GM21723 (cell line): ENCODE measurements around the gene KLHL11.
"Not testable (repeated sequence)": the region's sequence is repeated elsewhere in the genome, so short reads cannot be mapped to it uniquely, and the experiment has no call there.

ENCODE experiments used
- ATAC-seq: cut with Tn5 transposase; IDR thresholded peaks from one replicate; pipeline ENCODE4 v1.9.1; 2021; ENCODE audit warnings: mild to moderate bottlenecking, moderate library complexity; ENCODE audit not compliant: unreplicated experiment

The KLHL11 gene

DNA sequence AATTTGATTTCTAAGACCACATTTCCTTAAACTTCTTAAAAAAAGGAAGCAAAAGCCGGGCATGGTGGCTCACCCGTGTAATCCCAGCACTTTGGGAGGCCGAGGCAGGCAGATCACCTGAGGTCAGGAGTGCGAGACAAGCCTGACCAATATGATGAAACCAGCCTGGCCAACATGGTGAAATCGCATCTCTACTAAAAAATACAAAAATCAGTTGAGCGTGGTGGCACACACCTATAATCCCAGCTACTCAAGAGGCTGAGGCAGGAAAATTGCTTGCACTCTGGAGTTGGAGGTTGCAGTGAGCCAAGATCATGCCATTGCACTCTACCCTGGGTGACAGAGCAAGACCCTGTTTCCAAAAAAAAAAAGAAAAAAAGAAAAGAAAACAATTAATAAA, 24.4 kb downstream of the KLHL11 start:
- not testable (repeated sequence) for ATAC-seq

DNA sequence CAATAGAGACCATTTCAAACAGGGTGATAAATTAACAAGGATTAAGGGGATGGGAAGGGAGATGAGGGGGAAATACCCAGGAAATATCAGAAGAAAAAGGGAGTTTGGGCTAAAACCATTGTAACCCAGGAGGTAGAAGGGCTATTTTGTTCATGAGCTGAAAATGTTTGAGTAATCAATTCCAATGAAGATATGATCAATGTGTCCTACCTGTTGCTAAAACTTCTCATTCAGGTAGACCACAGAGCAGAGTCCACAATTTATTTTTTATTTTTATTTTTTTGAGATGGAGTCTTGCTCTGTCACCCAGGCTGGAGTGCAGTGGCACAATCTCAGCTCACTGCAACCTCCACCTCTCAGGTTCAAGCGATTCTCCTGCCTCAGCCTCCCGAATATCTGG, 25.8 kb downstream of the KLHL11 start:
- not testable (repeated sequence) for ATAC-seq

DNA sequence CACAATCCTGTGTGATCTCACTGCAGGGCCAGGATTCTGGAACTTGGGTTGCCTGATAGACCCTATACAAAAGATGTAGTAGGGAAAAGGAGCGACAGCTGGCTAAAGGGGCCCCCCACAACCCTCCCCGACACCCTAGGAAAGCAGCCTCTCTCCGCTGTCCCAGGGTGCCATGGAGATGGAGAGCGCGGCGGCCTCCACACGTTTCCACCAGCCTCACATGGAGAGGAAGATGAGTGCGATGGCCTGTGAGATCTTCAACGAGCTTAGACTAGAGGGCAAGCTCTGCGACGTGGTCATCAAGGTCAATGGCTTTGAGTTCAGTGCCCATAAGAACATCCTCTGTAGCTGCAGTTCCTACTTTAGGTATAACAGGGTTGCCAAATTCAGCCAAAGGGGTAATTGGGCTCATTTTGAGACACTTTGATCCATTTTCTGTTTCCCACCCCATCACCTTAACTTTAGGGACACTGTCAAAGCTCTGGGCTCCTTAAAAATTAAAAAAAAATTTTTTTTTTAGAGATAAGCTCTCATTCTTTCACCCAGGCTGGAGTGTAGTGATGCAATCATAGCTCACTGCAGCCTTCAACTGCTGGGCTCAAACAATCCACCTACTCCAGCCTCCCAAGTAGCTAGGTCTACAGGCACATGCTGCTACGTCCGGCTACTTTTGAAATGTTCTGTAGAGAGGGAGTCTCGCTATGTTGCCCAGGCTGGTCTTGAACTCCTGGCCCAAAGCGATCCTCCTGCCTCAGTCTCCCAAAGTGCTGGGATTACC, 27.3 kb downstream of the KLHL11 start, which contains the start of gene KLHL10:
Gene KLHL10, plus strand, starts transcription at position 65 of the 778 bp plus-strand sequence. Its CDS starts 108 bp downstream, at position 173.
- no peak for ATAC-seq

DNA sequence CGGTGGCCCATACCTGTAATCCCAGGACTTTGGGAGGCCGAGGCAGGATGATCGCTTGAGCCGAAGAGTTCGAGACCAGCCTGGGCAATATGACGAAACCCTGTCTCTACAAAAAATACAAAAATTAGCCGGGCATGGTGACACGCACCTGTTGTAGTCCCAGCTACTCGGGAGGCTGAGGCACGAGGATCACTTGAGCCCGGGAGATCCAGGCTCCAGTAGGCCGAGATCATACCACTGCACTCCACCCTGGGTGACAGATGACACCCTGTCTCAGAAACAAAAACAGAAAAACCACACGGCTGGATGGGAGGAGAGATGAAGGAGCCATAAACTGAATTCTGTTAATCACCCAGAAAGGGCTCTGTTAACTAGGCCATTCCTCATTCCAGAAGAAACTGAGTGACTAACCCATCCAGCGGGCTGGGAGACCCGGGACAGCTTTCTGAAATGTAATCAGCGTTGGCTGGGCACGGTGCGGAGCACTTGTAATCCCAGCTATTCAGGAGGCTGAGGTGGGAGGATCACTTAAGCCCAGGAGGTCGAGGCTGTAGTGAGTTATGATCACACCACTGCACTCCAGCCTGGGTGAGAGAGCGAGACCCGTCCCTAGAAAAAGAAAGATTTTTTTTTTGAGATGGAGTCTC, 28.6 kb downstream of the KLHL11 start:
- ATAC-seq: no peak

DNA sequence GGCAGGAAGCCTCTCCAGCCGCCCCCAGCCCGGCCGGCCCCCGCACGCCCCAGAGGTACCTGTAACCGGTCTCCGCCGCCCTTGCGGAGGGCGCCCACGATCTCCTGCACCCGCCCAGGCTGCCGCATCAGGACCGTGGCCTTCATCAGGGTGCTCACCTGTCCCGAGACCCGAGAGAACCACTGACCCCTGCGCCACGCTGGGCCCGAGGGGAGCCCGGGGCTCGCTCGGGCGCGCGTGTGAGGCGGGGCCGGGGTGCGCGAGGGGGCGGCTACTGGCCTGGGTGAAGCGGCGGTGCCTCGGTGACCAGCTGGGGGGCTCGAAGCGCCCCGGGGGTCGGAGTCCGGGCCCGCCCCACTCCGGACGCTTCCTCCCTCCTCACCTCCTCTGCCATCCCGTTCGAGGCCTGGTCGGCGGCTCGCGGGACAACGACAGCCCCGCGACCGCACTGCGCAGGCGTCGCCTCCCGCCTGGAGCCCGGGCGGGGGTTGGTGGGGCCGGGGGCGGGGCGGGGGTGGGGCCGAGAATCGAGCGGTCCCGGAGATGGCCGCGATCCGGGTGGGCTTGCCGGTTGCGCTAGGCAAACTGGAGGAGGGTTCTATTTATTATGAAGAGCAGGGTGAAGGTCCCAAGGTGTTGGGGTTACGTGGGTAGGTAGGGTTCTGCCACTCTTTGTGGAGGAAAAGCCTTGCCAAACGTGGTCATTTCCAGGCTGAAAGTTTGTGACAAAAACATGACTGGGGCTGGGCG, 29.2 kb downstream of the KLHL11 start, which contains the start of gene NT5C3B:
Gene NT5C3B, minus strand, starts transcription at position 433 of the 750 bp plus-strand sequence. Its CDS starts 39 bp downstream, at position 394.
- ATAC-seq: peak; percentile 62

DNA sequence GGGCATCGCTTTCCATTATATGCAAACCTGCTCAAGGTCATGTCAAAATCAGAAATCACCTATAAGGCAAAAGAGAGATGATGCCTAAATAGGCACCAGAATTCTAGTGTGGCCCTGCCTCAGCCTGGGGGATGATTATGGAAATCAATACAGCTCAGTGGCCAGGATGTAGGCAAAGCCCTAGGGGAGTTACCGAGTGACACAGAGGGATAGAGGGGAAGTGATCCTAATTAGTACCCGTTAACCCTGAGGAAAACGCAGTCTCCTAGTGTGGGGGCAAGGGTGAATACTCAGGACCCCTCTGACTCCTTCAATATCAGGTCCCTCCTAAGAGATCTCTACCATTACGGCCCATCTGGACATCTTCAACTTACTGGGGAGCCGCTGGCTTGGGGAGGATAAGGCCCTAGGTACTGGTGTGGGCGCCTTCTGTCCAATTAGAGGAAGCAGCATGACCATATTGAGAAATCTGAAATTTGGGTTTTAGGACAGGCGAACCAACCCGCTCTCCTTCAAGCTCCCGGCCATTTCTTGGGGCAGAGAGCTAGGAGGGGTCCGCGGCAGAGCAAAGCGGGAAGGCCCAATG, 29.9 kb downstream of the KLHL11 start:
- ATAC-seq: peak; percentile 41

DNA sequence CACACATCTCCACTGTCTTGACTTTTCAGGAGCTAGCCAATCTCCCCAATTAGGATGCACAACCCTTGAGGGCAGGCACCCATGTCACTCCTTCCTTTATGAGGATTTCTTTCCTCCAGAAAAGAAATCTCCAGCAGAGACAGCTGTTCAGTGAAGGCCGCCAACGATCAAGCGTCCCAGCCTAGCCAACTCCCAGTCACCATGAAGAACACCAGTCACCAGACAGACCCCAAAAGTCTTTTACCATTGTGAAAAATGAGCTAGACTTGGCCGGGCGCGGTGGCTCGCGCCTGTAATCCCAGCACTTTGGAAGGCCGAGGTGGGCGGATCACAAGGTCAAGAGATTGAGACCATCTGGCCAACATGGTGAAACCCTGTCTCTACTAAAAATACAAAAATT, 35.3 kb downstream of the KLHL11 start:
- ATAC-seq: not testable (repeated sequence)

DNA sequence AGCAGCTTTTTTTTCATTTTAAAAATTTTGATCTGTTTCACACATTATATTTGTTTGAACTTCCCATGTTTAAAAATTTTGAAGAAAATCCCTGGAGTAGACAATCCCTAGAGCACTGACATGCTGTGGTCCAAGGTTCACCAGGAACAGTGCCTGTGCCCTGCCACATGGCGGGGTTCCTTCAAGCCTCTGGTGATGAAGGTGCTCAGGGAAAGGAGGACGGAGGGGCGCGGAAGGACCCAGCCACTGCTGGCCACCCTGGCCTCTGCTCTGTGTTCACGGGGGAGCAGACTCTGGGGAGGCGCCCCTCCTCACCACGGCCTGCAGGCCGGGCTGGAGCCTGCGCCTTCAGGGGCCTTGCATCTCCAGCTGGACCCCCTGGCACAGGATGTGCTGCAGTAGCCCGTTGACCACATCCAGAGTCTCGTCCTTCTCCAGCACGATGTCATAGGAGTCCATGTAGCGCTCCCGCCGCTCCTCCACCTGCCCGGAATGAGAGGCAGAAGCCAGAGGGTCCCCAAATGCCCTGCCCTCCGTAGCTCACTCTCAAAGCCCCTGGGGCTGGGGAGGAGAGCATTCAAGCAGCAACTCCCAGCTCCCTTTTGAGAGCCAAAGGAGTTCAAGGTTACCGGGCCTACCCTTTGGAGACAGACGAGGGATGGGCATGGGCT, 39.9 kb downstream of the KLHL11 start:
- no peak for ATAC-seq

DNA sequence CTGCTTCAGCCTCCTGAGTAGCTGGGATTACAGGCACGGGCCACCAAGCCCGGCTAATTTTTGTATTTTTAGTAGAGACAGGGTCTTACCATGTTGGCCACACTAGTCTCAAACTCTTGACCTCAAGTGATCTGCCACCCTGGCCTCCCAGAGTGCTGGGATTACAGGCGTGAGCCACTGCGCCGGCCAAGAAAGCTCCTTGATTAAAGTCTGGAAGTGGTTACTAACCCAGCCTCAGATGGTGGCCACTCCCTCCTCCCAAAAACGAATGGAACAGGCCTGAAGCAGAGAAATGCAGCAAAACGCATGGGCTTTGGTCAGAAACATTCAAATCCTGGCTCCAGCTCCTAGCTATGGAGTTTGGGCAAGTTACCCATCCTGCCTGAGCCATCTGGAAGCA, 41.1 kb downstream of the KLHL11 start:
- ATAC-seq: no peak

DNA sequence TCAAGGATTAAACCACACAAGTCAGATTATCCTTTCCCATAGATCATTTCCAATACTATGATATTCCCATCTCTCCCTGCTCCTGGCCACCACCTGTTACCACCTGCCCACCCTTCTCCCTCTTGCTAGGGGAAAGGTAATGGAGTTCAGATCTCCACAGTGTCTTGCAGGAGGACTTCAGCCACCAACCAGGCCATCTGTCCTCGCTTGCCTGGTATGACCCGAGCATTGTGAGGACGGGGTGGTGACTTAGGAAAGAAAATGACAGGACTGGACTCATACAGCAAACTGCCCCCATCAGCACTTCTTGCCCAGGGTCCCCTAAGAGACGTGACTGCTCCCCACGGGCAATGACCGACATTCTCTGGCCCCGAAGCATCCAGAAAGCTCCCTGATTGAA, 41.6 kb downstream of the KLHL11 start:
- ATAC-seq: no peak

DNA sequence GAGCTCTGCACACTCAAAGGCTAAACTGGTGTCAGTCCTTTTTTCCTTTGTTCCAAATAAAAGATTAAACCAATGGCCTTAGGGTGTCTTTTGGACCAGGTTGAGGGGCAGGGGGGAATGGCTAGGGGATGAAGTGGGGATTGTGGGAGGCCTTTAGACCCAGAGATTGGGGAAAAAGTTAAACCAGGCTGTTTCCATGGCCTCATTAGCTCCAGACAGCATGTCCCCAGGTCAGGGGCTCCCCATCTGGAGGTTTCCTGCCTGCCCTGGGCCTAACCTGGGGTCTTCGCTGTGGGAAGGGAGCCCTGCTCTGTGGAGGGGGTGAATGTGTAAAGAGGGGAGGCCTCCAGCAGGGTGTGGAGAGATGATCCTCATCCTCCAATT, 42.1 kb downstream of the KLHL11 start:
- ATAC-seq: no peak

DNA sequence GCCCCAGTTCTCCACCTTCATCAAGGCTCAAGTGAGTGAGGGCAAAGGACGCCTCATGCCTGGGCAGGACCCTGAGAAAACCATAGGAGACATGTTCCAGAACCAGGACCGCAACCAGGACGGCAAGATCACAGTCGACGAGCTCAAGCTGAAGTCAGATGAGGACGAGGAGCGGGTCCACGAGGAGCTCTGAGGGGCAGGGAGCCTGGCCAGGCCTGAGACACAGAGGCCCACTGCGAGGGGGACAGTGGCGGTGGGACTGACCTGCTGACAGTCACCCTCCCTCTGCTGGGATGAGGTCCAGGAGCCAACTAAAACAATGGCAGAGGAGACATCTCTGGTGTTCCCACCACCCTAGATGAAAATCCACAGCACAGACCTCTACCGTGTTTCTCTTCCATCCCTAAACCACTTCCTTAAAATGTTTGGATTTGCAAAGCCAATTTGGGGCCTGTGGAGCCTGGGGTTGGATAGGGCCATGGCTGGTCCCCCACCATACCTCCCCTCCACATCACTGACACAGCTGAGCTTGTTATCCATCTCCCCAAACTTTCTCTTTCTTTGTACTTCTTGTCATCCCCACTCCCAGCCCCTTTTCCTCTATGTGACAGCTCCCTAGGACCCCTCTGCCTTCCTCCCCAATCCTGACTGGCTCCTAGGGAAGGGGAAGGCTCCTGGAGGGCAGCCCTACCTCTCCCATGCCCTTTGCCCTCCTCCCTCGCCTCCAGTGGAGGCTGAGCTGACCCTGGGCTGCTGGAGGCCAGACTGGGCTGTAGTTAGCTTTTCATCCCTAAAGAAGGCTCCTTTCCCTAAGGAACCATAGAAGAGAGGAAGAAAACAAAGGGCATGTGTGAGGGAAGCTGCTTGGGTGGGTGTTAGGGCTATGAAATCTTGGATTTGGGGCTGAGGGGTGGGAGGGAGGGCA, 42.7 kb downstream of the KLHL11 start:
- ATAC-seq: no peak

DNA sequence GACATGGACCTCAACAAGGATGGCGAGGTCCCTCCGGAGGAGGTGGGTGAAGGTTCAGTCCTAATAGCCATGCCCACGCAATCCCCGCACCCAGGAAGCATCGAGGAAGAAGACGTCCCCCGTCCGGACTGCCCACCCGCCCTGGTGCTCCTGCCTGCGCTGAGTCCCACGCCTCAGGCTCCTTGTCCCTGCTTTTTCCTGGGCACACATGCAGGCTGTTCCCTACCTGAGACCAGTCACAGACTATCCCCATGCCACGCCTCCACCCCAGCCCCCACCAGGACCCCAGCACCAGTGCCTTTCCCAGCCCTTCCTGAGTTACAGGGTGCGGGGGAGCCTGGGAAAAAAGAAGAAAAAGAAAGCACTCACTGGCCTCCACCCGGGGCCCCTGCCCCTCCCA, 43.4 kb downstream of the KLHL11 start:
- ATAC-seq: no peak

DNA sequence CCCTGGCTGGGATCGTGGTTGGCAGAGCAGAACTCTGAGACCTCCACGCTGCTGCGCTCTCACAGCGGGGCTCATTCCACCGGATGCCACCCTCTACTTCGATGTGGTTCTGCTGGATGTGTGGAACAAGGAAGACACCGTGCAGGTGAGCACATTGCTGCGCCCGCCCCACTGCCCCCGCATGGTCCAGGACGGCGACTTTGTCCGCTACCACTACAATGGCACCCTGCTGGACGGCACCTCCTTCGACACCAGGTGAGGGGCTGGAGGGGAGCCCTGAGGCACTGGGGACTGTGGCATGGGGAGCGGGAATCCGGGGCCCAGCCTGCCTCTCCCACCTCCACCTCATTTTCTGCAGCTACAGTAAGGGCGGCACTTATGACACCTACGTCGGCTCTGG, 47.2 kb downstream of the KLHL11 start:
- ATAC-seq: no peak

DNA sequence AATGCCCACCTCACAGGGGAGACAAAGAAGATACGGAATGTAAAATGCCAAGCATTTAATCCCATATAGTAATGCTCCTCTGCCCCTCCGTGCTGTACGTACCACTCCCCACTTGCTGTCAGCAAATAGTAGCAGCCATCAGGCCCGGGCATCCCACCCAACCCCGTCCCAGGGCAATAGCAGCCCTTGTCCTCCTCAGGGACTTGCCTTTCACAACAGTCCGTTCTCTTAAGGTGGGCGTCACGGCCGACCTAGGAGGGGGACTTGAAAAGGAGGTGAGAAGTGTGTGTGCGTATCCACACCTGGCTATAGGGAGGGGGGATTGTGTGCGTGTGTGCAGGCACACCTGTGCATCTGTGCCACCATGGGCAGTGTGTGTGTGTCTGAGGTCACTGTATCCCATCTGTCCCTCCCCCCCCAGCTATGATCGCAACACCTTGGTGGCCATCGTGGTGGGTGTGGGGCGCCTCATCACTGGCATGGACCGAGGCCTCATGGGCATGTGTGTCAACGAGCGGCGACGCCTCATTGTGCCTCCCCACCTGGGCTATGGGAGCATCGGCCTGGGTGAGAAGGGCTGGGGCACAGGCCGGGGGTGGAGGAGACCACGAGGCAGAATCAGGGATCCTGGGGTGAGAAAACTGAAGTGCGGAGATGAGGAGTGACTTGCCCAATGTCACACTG, 48.4 kb downstream of the KLHL11 start:
- ATAC-seq: no peak

DNA sequence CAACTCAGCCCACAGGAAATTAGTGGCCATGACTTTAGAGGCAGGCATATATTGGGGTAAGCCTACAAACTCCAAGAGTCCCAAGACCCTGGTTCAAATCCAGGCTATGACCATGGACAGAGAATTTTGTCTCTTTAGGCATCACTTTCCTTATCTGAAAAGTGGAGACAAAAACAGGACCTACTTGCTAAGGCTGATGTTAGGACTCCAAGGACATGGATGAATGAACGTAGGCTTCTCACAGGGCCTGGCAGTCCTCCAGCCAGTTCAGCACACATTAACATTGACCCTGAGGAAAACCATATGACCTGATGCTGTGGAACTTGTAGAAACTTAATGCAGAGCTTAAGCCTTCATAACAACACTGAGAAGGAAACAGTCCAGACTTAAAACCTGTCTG, 51.0 kb downstream of the KLHL11 start:
- no peak for ATAC-seq

DNA sequence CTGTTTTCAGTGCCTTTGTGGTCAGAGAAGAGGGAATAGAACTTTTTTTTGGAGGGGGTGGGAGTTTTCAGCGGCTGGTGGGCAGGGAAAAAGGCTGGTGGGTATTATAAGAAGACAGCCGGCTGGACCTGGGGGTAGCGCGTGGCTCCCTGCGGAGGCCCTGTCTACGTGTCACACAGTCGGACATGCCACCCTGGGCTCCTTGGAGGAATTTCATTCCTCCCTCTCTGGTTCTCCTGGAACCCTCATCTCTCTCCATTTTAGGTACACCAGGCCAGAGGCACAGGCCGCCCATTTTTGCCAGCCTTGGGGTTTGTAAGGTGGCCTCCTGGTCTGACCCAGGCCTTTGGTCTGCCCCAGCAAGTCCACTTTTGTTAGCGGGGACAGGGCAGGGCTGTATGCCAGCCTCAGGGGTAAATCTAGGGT, 51.5 kb downstream of the KLHL11 start:
- ATAC-seq: no peak

DNA sequence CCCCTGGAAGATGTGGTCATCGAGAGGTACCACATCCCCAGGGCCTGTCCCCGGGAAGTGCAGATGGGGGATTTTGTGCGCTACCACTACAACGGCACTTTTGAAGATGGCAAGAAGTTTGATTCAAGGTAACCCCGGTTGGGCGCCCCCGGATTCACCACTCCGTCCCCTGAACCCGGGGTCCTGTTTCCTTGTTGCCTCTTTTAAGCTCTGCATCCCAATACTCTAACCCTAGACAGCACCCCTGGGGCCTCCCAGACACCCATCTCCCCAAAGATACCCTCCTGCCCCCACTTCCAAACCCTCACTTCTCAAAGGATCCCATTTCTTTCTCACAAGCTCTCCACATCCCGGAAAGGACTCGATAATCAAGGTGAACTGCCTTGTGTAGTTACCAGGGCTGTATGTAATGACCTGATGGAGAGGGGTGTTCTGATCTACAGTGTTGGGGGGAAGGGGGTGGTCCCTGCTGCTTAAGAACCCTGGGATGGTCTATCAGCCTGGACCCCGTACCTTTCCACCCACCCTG, 52.0 kb downstream of the KLHL11 start:
- no peak for ATAC-seq
